RCC 7860 (cell line): ENCODE data around the gene LRCH2.
"Not testable (repeated sequence)": the region's sequence is repeated elsewhere in the genome, so short reads cannot be mapped to it uniquely, and the experiment has no call there.

Experiments used
- DNase-seq: peaks from one replicate; pipeline ENCODE4 v3.0.0-alpha.2; 2015; ENCODE audit warnings: low spot score
- FAIRE-seq: peaks from 2 replicates; lab custom pipeline; 2012; peaks lifted over from hg19 to GRCh38; lab: Jason Lieb, UNC

Gene LRCH2

GRCh38 chrX:115233497-115234455, at the start of gene LRCH2:
LRCH2 (minus strand) TSS chrX:115234096; CDS start chrX:115234041, 55 bp downstream.
- no peak for DNase-seq
- no peak for FAIRE-seq

GRCh38 chrX:115269051-115269683, 35.3 kb upstream of the LRCH2 start:
- FAIRE-seq: no peak

GRCh38 chrX:115268421-115268820, 34.5 kb upstream of the LRCH2 start:
- DNase-seq (no peak), FAIRE-seq (no peak)

More at GRCh38 chrX:115269051-115269683, 35.3 kb upstream of the LRCH2 start:
- DNase-seq: no peak

GRCh38 chrX:115266300-115266699, 32.4 kb upstream of the LRCH2 start:
- no peak for DNase-seq
- no peak for FAIRE-seq

- DNase-seq (no peak), FAIRE-seq (no peak)
Observed at GRCh38 chrX:115264009-115264408, 30.1 kb upstream of the LRCH2 start.

- DNase-seq (no peak), FAIRE-seq (no peak)
Observed at GRCh38 chrX:115261148-115261547, 27.3 kb upstream of the LRCH2 start.

GRCh38 chrX:115260330-115260729, 26.4 kb upstream of the LRCH2 start:
- FAIRE-seq (peak; percentile 12), DNase-seq (no peak)

- DNase-seq (no peak), FAIRE-seq (peak; percentile 68)
Observed at GRCh38 chrX:115259238-115259875, 25.5 kb upstream of the LRCH2 start.

GRCh38 chrX:115257711-115258110, 23.8 kb upstream of the LRCH2 start:
- DNase-seq: no peak
- FAIRE-seq: no peak

GRCh38 chrX:115255003-115255402, 21.1 kb upstream of the LRCH2 start:
- DNase-seq: no peak
- FAIRE-seq: no peak

- FAIRE-seq: no peak
Observed at GRCh38 chrX:115251458-115252233, 17.8 kb upstream of the LRCH2 start.

GRCh38 chrX:115237056-115237455, 3.2 kb upstream of the LRCH2 start:
- FAIRE-seq (no peak), DNase-seq (no peak)

More at GRCh38 chrX:115251458-115252233, 17.8 kb upstream of the LRCH2 start:
- no peak for DNase-seq

- FAIRE-seq: no peak
- no peak for DNase-seq
Observed at GRCh38 chrX:115236560-115236959, 2.7 kb upstream of the LRCH2 start.

- FAIRE-seq (no peak), DNase-seq (no peak)
Observed at GRCh38 chrX:115234461-115234860, 565 bp upstream of the LRCH2 start.

GRCh38 chrX:115232933-115233496, 881 bp downstream of the LRCH2 start:
- FAIRE-seq (no peak), DNase-seq (no peak)

GRCh38 chrX:115229337-115230003, 4.4 kb downstream of the LRCH2 start:
- FAIRE-seq (peak; percentile 48), DNase-seq (no peak)

GRCh38 chrX:115226929-115227328, 7.0 kb downstream of the LRCH2 start:
- no peak for DNase-seq
- FAIRE-seq: peak; percentile 35

- not testable (repeated sequence) for DNase-seq, FAIRE-seq
Observed at GRCh38 chrX:115217346-115217745, 16.6 kb downstream of the LRCH2 start.

- no peak for DNase-seq
- no peak for FAIRE-seq
Observed at GRCh38 chrX:115214605-115215004, 19.3 kb downstream of the LRCH2 start.

- FAIRE-seq: no peak
- DNase-seq: no peak
Observed at GRCh38 chrX:115214151-115214550, 19.7 kb downstream of the LRCH2 start.
